Ammon's horn (tissue), 1 donor: ENCODE measurements around the gene RTN4RL2.
A peak's percentile ranks its signal among the peaks of the same experiment; 100 is the strongest.
"Not testable (repeated sequence)": the region's sequence is repeated elsewhere in the genome, so short reads cannot be mapped to it uniquely, and the experiment has no call there.

Experiments used
- DNase-seq: peaks from one replicate; pipeline ENCODE4 v3.0.0-alpha.2; 2016; ENCODE audit warnings: low spot score

The RTN4RL2 gene

GRCh38 chr11:57432714-57433163 lies 27.6 kb upstream of the RTN4RL2 start:
- DNase-seq = no peak

- DNase-seq = no peak
These were observed 25.4 kb upstream of the RTN4RL2 start for GRCh38 chr11:57434640-57435546.

GRCh38 chr11:57436031-57436430 lies 24.3 kb upstream of the RTN4RL2 start:
- DNase-seq = no peak

- DNase-seq = no peak
These were observed 21.7 kb upstream of the RTN4RL2 start for GRCh38 chr11:57438345-57439285.

- DNase-seq = no peak
These were observed 20.5 kb upstream of the RTN4RL2 start for GRCh38 chr11:57439786-57440185.

GRCh38 chr11:57440744-57441414 lies 19.4 kb upstream of the RTN4RL2 start:
- DNase-seq = no peak

- DNase-seq = no peak
These were observed 15.8 kb upstream of the RTN4RL2 start for GRCh38 chr11:57444362-57445121.

GRCh38 chr11:57445122-57445394 lies 15.3 kb upstream of the RTN4RL2 start:
- not testable (repeated sequence) for DNase-seq

GRCh38 chr11:57446055-57446454 lies 14.3 kb upstream of the RTN4RL2 start:
- no peak for DNase-seq

GRCh38 chr11:57453543-57454177 lies 6.7 kb upstream of the RTN4RL2 start:
- no peak for DNase-seq

- peak; percentile 92 for DNase-seq
These were observed 3.2 kb upstream of the RTN4RL2 start for GRCh38 chr11:57456960-57457642.

- DNase-seq = no peak
These were observed 2.7 kb upstream of the RTN4RL2 start for GRCh38 chr11:57457643-57458023.

GRCh38 chr11:57458060-57458409 lies 2.3 kb upstream of the RTN4RL2 start:
- no peak for DNase-seq

GRCh38 chr11:57458410-57459163 lies 1.7 kb upstream of the RTN4RL2 start:
- DNase-seq = no peak

- no peak for DNase-seq
These were observed 935 bp upstream of the RTN4RL2 start for GRCh38 chr11:57459164-57460021.

- DNase-seq = no peak
These were observed 726 bp downstream of the RTN4RL2 start for GRCh38 chr11:57460758-57461749.

GRCh38 chr11:57461841-57462489 lies 1.6 kb downstream of the RTN4RL2 start:
- no peak for DNase-seq
